ENCODE measurements around the gene MYCT1.

- TF ChIP-seq YY2 (tag by site-specific recombination; IDR thresholded peaks at IDR 0.05) (no peak), CTCF (tag by site-specific recombination; IDR thresholded peaks at IDR 0.05) (no peak), SALL2 (tag by site-specific recombination; IDR thresholded peaks at IDR 0.05; ENCODE audit: borderline replicate concordance) (no peak), ZNF362 (tag by site-specific recombination; IDR thresholded peaks at IDR 0.05) (no peak), ZNF777 (tag by site-specific recombination; IDR thresholded peaks at IDR 0.05; ENCODE audit: borderline replicate concordance) (no peak)
These were observed 17.5 kb upstream of the MYCT1 start for GRCh38 chr6:152680151-152680550.

All from HEK293 (cell line).